Activated CD8-positive, alpha-beta memory T cell treated with anti-CD3 and anti-CD28 coated beads, Interleukin-2, amount 50 U/mL, for 1 hour (primary cell): ENCODE results near the gene PLXNC1.

Experiments
- DNase-seq: peaks from one replicate; pipeline ENCODE4 v3.0.0-alpha.2; 2020; ENCODE audit errors: extremely low read depth

The PLXNC1 gene

DNA sequence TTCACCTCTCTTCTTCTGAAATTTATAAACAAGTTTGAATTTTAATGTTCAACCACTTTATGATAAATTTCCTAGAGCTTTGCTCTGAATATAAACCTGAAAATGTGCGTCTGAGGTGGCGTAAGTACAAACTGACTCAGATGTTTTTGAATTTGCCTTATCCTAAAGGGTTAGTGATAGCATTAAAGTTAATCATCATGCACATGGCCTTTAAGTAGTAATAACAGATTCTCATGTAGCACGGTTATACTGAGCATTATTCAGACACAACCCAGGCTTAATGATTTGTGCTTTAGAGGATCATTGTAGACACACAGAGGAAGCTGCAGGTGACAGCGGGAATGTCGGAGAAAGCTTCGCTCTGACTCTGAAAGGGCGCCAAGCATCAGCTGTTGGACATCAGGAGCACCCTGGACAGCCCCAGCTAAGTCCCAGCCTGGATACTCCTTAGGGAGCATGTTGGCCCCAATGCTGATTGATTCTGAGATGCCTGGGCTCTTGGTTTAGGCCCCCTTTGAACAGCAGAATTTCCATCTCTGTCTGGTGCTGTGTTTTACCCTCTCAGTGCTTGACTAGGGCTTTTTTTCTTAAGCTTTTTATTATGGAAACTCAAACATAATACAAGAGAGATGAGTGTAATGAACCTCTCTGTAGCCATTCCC is 91.1 kb downstream of the PLXNC1 start:
- DNase-seq = no peak

DNA sequence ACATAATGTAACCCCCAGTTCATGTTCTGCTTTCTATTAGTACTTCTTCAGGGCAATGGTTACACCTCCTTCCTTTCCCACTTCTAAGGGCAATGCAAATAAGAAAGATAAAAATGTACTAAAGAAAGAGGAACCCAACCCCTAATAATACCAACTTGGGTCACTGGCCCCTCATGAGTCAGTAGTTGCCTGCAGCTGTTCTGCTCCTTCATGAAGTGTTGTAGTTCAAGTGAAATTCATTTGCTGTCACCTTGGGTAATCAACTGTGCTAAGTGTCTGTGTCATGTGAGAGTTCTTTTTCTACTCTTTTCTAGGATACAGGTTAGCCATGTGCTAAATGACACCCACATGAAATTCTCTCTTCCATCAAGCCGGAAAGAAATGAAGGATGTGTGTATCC is 91.8 kb downstream of the PLXNC1 start:
- DNase-seq = no peak

DNA sequence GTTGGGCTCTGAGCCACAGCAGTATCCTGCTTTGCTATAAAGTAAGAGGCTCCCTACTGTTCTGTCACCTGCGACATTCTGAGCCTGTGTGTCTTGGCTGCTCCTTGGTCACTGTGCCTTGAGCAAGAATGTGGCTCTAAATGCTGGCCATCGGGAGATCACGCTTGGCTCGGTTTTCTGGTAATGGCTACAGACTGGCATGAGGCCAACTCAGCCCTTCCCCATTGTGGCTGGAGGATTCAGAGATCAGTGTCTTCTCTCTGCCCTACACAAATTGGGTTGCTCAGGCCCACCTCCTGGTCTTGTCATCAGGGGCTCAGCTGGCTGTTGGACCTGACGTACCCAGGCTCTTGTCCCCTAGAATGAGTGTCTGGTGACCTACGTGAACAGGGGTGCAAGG is 94.5 kb downstream of the PLXNC1 start:
- DNase-seq = no peak

DNA sequence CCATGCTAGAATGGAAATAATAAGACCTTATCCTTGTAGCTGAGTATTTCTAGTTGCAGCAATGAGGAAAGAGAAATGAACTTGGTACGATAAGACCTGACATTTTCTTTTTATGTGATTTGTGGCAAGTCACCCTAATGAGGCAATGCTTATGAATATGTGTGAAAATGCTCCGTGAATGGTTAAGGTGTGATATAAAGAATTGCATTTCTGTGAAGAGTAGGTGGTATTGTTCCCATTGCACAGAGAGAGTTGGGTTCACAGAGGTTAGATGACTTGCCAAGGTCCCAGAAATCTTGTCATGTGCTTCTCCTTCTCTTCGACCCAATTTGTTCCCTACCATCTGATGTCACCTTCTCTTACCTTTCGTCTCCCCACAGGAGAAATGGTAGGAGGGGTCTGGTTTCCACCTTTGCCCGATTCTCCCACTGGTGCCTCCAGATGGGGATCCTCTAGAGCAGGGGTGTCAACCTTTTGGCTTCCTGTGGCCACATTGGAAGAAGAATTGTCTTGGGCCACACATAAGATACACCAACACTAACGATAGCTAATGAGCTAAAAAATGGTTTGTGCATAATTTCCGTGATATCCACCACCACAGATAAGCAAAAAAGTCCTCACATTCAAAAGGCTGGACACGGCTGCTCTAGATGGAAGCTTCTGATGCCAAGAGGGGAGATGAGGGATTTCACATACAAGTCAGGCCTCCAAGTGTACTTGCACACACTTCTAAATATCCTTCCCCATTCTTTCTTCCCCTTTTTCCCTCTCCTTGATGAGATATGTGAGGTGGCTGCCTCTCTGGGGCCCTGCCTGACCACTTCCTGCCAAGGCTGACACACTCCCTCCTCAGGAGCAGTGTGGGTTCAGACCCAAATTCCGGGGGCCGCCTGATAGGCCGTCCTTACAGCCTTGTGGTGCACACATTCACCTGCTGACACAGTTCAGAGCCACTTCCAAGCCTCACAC is 96.1 kb downstream of the PLXNC1 start:
- DNase-seq = no peak

DNA sequence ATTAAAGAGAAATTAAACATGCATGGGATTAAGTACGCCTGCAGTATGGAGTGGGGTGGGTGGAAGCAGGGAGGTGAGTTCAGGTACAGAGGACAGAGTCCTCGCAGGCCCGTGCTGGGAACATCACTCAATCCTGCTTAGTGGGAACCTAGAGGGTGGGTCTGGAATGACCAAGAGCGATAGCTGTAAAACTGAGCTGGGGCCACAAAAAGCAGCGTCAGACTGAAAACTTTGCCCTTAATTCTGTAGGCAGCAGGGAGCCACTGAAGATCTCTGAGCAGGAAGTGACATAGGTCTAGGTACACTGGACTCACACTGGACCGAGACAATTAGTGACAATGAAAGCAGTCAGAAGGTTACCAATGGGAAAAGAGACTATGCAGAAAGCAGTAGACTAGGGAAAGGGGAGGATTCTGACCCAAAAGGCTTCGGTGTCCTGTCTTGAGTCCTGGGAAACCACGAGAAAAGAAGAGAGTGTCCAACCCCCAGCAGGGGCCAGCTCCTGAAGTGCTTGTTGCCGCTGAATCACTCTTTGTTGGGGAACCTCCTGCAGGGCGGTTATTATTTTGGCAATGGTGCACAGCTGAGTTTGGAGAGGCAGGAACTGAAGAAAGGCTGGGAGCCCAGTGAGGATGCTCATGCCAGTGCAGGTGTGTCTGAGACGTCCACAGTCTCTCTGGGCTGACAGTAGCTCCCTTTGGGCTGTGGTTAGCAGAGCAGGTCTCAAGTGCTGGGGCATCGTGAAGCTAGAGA is 97.4 kb downstream of the PLXNC1 start:
- no peak for DNase-seq

DNA sequence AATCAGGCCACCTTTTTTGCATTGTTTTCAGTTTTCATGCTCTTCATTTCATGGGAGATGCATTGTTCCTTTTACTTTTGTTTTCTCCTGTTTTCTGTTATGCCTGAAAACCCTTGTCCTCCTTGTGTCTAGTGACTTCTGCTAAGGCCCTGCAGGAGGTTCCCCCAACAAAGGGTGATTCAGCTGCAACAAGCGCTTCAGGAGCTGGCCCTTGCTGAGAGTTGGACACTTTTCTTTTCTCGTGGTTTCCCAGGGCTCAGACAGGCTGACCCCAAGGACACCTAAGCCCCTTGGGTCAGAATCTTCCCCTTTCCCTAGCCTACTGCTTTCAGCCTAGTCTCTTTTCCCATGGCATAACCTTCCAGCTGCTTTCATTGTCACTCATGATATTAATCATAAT is 98.9 kb downstream of the PLXNC1 start:
- no peak for DNase-seq

DNA sequence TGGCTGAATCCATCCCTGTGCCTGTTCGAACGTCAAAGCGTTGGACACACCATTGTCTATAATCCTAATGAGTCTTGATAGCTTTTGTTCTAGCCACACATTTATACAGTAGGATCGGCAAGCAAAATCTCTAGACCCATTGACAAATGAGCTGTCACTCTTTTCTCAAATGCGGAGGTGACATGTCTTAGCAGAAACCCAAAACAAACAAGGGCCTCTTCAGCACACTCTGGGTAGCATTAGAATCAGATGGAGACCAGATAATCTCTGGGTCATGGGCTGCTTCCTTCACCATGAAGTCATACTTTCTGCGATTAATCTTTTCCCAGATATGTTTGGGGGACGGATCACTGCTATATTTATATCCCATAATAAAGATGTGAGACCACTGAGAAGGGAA is 100.2 kb downstream of the PLXNC1 start:
- no peak for DNase-seq

DNA sequence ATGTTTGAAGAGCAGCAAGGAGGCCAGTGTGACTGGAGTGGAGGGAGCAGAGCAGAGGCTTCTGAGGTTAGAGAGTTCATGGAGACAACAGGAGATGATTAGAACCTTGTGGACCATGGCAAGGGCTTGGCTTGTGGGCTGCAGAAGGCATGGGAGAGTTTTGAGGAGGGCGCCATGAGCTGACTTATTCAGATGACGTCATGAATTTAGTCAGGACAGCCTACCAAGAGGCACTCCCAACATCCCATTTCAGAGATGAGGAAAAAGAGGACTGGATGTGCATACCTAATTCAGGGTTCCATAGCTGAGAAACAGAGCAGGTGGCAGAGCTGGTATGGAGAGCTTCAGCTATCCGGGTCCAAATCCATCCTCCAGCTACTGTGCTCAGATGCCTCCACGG is 101.8 kb downstream of the PLXNC1 start:
- DNase-seq = no peak

DNA sequence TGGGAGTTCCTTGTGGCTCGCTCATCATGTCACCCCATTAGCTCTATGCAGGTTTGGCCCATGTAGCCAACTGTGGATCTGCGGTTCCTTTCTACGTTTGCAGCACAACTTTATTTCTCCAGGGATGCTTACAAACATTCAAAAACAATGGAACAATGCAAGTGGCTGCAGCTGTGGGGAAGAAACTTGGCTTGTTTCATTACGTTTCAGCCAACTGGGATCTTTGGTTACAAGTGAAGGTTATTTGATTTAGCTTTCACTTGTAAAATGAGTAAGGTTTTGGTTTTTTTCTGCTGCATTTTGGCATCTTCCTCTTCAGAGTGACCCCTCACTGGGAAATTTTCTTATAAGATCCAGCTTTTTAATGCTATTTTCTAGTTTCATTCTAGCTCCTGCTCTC is 105.9 kb downstream of the PLXNC1 start:
- DNase-seq = no peak

DNA sequence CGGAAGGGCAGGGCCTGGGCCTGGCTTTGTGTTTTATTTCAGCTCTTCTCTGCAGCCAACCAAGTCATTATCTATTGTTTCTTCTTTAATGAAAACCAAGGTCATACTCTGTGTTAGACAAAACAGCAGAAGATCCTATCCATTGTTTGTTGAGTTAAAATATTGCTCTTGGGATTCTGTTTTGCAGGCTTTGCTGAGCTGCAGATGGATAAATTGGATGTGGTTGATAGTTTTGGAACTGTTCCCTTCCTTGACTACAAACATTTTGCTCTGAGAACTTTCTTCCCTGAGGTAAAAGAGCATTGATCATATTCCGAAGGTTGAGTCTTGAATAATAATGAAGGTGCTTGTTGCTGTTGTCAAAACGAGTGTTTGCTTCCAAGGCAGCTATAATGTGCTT is 106.6 kb downstream of the PLXNC1 start:
- no peak for DNase-seq

DNA sequence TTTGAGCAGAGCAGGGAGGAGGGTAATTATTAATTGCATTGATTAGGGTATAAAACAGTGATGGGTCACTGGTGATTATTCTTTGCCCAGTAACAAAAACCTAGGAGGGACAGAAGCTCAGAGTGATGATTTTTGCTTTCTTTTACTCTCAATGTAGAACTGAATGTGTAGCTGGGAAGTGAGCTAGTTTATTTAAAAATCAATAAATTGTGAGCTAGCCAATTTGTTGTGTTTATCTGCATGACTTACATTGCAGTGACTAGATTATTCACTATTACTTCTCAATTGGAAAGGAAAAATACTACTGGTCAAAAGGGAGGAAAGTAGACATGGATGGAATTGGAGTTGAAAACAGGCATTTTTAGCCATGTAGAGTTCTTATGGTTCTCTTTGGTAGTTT is 107.1 kb downstream of the PLXNC1 start:
- no peak for DNase-seq

DNA sequence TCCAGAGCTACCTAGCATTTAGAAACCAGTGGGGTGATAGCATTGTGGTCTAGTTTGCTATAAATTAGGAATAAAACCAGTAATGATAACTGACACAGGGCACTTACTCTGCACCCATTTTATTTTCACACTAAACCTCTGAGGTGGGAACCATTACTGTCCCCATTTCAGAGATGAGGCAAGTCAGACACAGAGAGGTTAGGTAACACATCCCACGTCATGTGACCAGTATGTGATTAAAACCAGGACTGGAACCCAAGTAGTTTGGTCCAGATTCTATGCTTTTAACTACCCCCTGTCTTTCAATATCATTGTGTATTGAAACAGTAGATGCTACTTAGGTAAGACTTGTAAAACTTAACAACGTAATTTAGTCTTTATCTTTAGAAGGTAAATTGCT is 110.2 kb downstream of the PLXNC1 start:
- no peak for DNase-seq

DNA sequence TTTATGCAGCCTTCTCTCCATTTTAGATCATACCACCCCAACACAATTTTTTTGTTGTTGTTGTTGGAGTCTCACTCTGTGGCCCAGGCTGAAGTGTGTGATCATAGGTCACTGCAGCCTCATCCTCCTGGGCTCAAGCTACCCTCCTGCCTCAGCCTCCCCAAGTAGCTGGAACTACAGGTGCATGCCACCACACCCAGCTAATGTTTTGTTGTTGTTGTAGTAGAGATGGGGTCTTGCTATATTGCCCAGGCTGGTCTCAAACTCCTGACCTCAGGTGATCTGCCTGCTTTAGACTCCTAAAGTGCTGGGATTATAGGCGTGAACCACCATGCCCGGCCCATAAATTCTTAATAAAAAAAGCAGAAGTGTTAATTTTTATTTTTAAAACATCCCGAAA is 111.6 kb downstream of the PLXNC1 start:
- DNase-seq = no peak

DNA sequence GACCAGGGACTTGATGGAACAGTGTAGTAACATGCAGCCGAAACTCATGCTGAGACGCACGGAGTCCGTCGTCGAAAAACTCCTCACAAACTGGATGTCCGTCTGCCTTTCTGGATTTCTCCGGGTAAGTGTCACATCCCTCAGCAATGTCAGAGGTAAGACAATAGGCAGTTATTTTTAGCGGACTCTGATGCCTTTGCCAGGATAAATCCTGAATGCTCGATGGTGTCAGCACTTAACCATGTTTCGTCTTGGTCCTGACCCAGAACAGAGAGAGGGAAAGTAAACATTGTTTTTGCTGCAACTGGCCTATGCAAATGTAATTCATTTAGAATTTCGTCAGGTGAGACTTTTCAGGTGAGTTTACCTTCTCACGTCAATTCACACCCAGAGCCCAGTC is 112.3 kb downstream of the PLXNC1 start:
- no peak for DNase-seq

DNA sequence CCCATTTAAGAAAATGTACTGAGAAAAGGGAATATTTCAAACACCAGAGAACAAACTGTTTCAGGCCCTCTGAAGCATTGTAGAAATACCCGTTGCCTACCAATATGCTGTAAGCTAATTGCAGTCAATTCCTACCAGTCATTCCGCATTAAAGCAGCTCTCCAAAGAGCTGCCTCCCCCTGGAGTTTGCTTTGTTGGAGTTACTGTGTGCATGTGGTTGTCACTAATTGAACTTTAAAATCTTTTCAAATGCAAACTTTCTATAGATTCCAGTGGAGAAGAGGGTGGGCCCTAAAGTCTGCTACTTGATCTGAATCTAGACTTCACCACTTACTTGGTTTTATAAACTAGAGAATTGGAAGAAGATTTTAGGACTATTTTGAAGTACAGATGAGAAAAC is 112.7 kb downstream of the PLXNC1 start:
- no peak for DNase-seq

DNA sequence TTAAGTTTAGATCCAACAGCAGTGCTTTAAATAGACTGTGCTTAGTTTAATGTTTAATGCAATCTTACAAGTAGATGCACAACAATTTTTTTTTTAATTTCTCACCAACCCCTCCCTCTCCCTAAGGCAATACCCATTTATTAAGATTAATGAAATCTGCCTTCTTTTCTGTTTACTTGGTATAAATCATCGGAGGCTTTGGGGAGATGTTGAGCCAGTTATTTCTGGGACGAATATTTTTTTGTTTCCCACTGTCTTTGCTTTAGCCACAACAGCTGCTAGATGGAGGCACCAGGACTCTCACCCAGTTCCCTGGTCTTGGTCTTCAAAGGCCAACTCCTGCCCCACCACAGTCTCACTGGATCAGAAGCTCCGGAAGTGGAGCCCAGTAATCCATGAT is 113.4 kb downstream of the PLXNC1 start:
- DNase-seq = no peak

DNA sequence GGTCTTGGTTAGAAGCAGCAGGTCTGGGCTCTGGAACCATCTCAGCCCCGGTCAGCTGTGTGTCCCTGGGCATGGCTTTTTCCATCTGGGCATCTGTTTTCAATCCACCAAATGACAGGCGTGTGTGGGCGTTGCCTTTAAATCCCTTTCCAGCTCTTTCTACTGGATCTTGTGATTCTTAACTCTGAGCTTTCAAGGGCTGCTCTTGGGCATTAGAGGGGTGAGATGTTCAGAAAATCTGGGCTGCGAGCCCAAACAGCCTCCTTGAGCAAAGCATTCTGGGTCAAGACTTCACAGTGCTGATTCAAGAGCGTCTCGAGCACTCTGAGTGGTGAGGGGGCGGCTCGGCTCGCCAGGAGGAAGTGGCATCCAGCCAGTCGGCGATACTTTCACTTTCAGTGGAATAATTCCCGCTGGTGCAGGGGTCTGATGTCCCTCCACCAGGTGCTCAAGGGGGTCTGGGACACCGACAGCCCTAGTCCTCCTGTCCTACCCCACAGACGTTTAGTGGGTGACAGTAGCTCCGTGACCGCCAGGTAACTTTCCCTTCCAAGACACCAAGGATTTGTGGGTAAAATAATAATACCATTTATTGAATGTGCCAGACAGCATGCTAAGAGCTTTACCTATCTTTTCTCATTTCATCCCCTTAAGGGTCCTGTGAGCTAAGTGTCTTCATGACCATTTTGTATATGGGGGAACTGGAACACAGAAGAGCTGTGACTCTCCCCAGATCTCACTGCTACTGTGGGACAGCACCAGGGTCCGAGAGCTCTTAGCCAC is 114.0 kb downstream of the PLXNC1 start:
- peak; percentile 28 for DNase-seq

DNA sequence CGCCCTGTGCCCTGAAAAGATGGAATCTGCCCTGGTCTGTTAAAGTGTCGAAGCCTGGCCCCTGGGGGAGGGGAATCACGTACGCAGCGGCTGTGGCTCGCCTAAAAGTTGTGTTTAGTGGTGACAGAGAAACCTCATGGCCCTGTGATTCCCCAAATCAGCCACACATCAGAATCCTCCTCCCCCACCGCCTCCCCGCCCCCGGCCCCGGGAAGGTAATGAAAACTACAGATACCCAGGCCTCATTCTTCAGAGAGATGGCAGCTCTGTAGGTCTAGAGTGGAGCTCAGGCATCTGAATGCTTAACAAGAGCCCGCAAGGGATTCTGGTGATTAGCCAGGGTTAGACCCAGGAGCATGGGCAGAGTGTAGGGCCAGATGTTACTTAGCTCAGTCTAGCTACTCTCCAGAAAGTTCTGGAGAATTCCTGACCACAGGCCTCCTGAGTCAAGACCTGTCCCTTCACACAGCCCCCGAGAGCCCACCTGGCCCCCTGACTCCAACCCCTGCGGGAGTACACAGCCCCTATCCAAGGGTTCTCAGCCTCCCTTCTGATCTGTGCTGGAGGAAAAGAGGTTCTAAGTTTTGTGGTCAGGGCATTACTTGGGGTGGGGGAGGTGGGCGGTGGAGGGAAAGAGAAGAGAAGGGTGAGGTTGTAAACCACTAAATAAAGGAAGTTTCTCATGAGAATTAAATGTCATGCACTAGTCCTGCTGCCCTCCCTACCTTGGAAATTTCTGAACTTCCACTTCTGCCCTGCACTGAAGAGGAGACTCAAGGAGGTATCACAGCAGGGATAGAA is 114.8 kb downstream of the PLXNC1 start:
- no peak for DNase-seq

DNA sequence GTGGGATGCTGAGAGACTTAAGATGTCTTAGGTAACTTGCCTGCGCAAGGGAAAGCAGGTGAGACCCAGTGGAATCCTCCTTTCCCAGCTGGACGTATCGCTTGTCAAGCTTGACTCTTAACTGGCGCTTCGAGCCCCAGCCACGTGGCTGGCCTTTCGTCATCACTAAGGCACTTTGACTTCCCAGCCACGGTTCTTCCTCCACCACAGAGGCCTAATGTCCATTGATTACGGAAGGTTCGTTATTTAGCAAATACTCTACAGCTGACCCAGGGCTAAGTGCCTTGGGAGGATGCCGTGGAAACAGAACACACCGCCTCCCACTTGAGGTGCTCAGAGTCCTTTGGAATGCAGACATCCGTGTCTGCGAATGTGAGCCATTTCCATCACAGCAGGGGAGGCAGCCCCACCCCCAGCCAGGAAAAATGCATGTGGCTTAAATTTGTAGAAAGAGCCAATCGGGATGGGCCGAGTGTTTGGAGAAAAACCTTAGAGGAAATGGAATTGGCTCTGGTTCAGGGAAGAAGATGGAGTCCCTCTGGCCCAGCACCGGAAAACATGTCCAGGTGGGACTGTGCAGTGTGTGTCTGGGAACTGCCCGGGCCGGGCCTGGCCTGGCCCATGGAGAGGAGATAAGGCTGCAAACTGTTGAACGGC is 115.7 kb downstream of the PLXNC1 start:
- DNase-seq = no peak

DNA sequence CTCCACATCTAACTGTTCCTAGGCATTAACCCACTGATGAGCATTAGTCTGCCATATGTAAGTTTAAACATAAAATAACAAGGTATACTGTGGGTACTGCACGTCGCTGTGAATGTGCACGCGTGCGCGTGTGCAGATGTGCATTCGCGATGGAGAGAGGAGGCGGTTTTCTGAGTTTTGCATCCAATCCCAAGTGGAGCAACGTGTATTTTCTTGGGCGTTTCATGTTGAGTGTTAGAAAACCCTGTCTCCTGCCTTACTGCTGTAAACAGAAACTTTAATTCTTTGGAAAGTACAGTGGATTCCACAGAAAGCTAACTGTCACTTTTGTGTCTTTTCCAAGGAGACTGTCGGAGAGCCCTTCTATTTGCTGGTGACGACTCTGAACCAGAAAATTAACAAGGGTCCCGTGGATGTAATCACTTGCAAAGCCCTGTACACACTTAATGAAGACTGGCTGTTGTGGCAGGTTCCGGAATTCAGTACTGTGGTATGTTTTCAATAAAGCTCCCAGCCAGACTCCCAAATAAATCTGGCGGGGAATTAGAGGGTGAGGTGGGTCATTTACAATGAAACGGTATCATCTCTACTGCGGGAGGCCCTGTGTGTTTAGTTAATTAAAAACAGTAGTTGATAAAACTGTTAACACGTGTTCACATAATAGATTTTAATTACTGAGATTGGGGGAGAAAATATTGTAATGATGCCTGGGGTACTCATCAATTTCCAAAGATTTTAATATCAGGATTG is 116.5 kb downstream of the PLXNC1 start:
- no peak for DNase-seq
